Hepatocyte (in vitro differentiated cells): Measurements from ENCODE around the gene RGPD8. TPM values are rescaled to one million over a fixed set of nuclear protein-coding genes. Genes with fewer than 3 reads are reported as not detected.
A peak's percentile ranks its signal among the peaks of the same experiment; 100 is the strongest.

Source experiments
- DNase-seq: peaks from one replicate; pipeline ENCODE4 v3.0.0-alpha.2; 2016; ENCODE audit warnings: low spot score
- H2AFZ ChIP-seq: fragments of 200-600 bp; sonication (generic); 2 replicates; pipeline ENCODE4 v1.6.0; 2016; ENCODE audit warnings: antibody characterized with exemption, mild to moderate bottlenecking
- H3K27ac ChIP-seq: fragments of 200-600 bp; sonication (generic); 2 replicates; pipeline ENCODE4 v1.5.1; 2016; ENCODE audit warnings: mild to moderate bottlenecking
- H3K27me3 ChIP-seq: fragments of 200-600 bp; sonication (generic); 2 replicates; pipeline ENCODE4 v1.6.1; 2016
- H3K36me3 ChIP-seq: fragments of 200-600 bp; sonication (generic); replicated peaks from 2 replicates; pipeline ENCODE4 v1.5.1; 2016; ENCODE audit warnings: low read depth; ENCODE audit not compliant: insufficient read depth
- H3K4me1 ChIP-seq: fragments of 200-600 bp; sonication (generic); 2 replicates; pipeline ENCODE4 v1.5.1; 2016; ENCODE audit warnings: mild to moderate bottlenecking, moderate library complexity; ENCODE audit not compliant: insufficient read depth
- H3K4me2 ChIP-seq: fragments of 200-600 bp; sonication (generic); 2 replicates; pipeline ENCODE4 v1.6.0; 2016
- H3K4me3 ChIP-seq: fragments of 200-600 bp; sonication (generic); 2 replicates; pipeline ENCODE4 v1.5.1; 2016; ENCODE audit warnings: mild to moderate bottlenecking
- H3K79me2 ChIP-seq: fragments of 200-600 bp; sonication (generic); 2 replicates; pipeline ENCODE4 v1.6.0; 2017; ENCODE audit warnings: mild to moderate bottlenecking
- H3K9me2 ChIP-seq: fragments of 200-600 bp; sonication (generic); replicated peaks from 2 replicates; pipeline ENCODE4 v1.6.0; 2017; ENCODE audit warnings: mild to moderate bottlenecking; ENCODE audit not compliant: insufficient read depth
- H3K9me3 ChIP-seq: fragments of 200-600 bp; sonication (generic); 2 replicates; pipeline ENCODE4 v1.5.1; 2016; ENCODE audit warnings: low read depth, mild to moderate bottlenecking
- H4K20me1 ChIP-seq: fragments of 200-600 bp; sonication (generic); 2 replicates; pipeline ENCODE4 v1.6.0; 2016; ENCODE audit warnings: mild to moderate bottlenecking; ENCODE audit not compliant: insufficient read depth, poor library complexity, severe bottlenecking
- EZH2 ChIP-seq: fragments of 200-600 bp; sonication (generic); IDR thresholded peaks from 2 replicates; pipeline ENCODE4 v1.6.1; 2016; ENCODE audit warnings: antibody characterized with exemption, mild to moderate bottlenecking, borderline replicate concordance
- EZH2phosphoT487 ChIP-seq: fragments of 200-600 bp; sonication (generic); IDR thresholded peaks from one replicate; pipeline ENCODE4 v1.6.1; 2018; ENCODE audit warnings: antibody characterized with exemption, mild to moderate bottlenecking, low read depth, moderate library complexity; ENCODE audit not compliant: unreplicated experiment, severe bottlenecking
- WGBS: methylation state at CpG from one replicate; pipeline ENCODE4 v1.1.6; 2016; ENCODE audit warnings: low lambda C conversion rate; ENCODE audit errors: missing lambda C conversion rate; 5-methylcytosine and 5-hydroxymethylcytosine counted together
- polyA plus RNA-seq: library from polyadenylated mRNA; unstranded; fragments of >200 nt; fragmentation: Nextera tagmentation; extraction: Ambion mirVana; gene quantifications from 2 replicates; pipeline ENCODE4 v1.2.1, GENCODE V29; 2016
- total RNA-seq: library from RNA; depleted of rRNA; stranded (reverse); fragments of >200 nt; gene quantifications from 2 replicates; pipeline ENCODE4 v1.2.3, GENCODE V29; 2014
- TF ChIP-seq, protein P1 (sequence below): fragments of 200-600 bp; sonication (generic); IDR thresholded peaks from 2 replicates; pipeline ENCODE4 v1.5.1; 2016; ENCODE audit warnings: antibody characterized with exemption, mild to moderate bottlenecking; ENCODE audit not compliant: poor library complexity

Gene RGPD8
- total and polyA plus RNA-seq, 2 experiments from 2014 or later: 1.0 to 17.4 TPM

GRCh38 chr2:112345030-112346027 lies 88.1 kb downstream of the RGPD8 start:
- Histone ChIP-seq H3K27ac (no peak overlapping the region), H3K9me3 (no peaks in the 10 kb centered on the region), H3K79me2 (no peaks in the 10 kb centered on the region), H3K9me2 (no peaks in the 10 kb centered on the region), H3K27me3 (no peaks in the 10 kb centered on the region), H4K20me1 (no peaks in the 10 kb centered on the region), H3K4me1 (peaks cover 16% of the 10 kb centered on the region), H3K4me3 (no peak overlapping the region), H3K4me2 (no peak overlapping the region), H2AFZ (no peak overlapping the region), H3K36me3 (no peaks in the 10 kb centered on the region)
- TF ChIP-seq EZH2phosphoT487 (no peak), EZH2 (no peak)
- TF ChIP-seq, protein P1, sequence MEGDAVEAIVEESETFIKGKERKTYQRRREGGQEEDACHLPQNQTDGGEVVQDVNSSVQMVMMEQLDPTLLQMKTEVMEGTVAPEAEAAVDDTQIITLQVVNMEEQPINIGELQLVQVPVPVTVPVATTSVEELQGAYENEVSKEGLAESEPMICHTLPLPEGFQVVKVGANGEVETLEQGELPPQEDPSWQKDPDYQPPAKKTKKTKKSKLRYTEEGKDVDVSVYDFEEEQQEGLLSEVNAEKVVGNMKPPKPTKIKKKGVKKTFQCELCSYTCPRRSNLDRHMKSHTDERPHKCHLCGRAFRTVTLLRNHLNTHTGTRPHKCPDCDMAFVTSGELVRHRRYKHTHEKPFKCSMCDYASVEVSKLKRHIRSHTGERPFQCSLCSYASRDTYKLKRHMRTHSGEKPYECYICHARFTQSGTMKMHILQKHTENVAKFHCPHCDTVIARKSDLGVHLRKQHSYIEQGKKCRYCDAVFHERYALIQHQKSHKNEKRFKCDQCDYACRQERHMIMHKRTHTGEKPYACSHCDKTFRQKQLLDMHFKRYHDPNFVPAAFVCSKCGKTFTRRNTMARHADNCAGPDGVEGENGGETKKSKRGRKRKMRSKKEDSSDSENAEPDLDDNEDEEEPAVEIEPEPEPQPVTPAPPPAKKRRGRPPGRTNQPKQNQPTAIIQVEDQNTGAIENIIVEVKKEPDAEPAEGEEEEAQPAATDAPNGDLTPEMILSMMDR: no peak
- no peak for DNase-seq
- 91% methylated on average over 30 of the region's 30 CpGs for WGBS

GRCh38 chr2:112343827-112344585 lies 89.4 kb downstream of the RGPD8 start:
- 50% methylated on average over 1 of the region's 1 CpG for WGBS
- no peak overlapping the region for H3K4me3 ChIP-seq
- no peak overlapping the region for H2AFZ ChIP-seq

GRCh38 chr2:112342067-112342550 lies 91.3 kb downstream of the RGPD8 start:
- H2AFZ ChIP-seq: no peak overlapping the region
- TF ChIP-seq, protein P1: no peak
- no peak for TF ChIP-seq EZH2
- TF ChIP-seq EZH2phosphoT487: no peak
- no peaks in the 10 kb centered on the region for H4K20me1 ChIP-seq
- H3K4me2 ChIP-seq: no peak overlapping the region
- 64% methylated on average over 2 of the region's 2 CpGs for WGBS
- DNase-seq: no peak
- no peaks in the 10 kb centered on the region for H3K36me3 ChIP-seq
- no peaks in the 10 kb centered on the region for H3K79me2 ChIP-seq
- no peaks in the 10 kb centered on the region for H3K9me3 ChIP-seq
- no peak overlapping the region for H3K27ac ChIP-seq
- peaks cover 30% of the 10 kb centered on the region for H3K4me1 ChIP-seq
- H3K27me3 ChIP-seq: no peaks in the 10 kb centered on the region
- H3K9me2 ChIP-seq: no peaks in the 10 kb centered on the region
- H3K4me3 ChIP-seq: no peak overlapping the region

More at GRCh38 chr2:112343827-112344585, 89.4 kb downstream of the RGPD8 start:
- no peaks in the 10 kb centered on the region for H3K27me3 ChIP-seq
- TF ChIP-seq EZH2phosphoT487 (no peak), EZH2 (no peak)
- TF ChIP-seq, protein P1: no peak
- no peaks in the 10 kb centered on the region for H3K36me3 ChIP-seq
- peak overlapping the region; percentile 43 for H3K27ac ChIP-seq
- no peak for DNase-seq
- H3K9me3 ChIP-seq: no peaks in the 10 kb centered on the region
- peaks cover 29% of the 10 kb centered on the region for H3K4me1 ChIP-seq
- H3K9me2 ChIP-seq: no peaks in the 10 kb centered on the region
- no peak overlapping the region for H3K4me2 ChIP-seq
- H4K20me1 ChIP-seq: no peaks in the 10 kb centered on the region
- H3K79me2 ChIP-seq: no peaks in the 10 kb centered on the region
